ENCODE results near the gene ARHGEF17.

ARHGEF17 gene

DNA sequence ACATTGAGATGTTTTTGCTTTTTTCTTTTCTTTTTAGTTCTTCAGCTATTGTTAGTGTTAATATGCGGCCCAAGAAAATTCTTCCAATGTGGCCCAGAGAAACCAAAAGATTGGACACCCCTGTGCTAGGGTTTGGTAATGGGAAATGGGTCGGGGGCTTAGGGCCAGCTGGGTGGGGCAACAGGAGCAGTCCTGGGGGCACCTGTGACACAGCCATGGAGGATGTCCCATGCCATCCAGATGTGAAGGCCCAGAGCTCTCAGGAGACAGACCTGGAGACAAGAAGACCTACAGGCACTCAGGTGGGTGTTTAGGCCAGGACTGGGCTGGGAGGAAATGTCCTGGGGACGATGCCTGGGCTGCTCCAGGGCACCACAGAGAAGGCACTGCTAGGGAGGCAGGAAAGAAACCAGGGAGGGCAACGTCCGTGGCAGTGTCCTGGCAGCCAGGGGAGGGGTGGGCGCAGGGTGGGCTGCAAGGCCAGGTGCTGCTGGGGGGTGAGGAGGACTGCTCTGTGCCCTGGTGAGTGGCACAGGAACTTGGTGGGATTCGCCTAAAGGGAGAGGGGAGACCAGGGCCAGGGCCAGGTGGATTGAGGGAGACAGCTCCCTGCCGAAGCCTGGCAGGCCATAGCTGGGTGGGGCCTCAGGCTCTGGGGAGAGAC, 89.5 kb downstream of the ARHGEF17 start:
- DNase-seq: no peak

DNA sequence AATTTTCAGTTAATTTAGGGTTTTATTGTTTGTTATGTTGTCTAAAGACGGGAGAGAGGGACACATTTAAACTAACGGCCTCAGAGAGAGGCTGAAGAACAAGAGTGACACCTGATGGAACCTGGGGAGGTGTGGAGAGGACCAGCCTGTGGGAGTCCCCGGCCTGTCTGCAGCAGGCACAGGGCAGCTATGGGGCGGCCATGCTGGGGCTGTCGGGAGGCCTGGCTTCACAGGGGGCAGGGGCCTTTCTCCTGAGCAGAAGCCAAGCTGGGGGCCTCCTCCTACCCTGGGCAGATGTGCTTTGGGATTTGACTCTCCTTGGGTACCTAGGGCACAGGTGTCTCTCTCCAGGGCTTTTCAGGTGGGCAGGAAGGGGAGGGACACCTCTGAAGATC, 90.1 kb downstream of the ARHGEF17 start:
- peak; percentile 15 for DNase-seq

DNA sequence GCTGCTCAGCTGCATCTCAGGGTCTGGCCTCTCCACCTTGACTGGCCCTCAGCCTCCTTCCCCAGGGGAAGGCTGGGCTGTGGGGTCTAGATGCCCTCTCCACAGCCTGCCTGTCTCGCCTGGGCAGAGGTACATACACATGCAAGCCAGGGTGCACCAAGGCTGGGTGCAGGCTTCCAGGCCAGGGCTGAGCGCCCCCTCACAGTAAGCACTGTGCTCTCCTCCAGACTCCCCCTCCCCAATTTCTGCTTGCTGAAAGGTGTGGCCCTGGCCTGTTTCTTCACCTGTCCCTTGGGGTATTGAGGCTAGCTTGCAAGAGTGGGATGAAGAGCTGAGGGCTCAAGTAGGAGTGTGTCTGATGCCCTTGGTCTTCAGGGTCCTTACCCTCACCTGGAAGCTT, 90.6 kb downstream of the ARHGEF17 start:
- no peak for DNase-seq

DNA sequence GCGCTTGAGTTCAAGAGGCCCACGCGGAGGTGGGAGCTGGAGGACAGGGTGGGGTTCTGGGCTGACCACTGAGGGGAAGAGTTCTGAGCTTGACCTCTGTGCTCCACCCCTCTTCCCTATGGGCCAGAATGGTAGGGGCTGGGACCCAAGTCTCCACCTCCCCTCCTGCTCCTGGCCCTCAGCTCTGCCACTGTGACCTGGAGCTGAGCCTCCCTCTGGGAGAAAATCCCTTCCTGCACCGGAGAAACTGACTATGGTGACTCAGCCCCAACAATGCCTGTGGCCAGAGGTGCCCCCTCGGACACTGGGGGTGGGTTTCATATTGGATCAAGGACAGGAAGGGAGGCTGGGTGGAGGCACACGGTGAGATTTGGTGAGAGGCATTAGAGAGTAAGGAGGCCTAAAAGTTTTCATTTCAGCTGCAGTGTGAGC, 91.1 kb downstream of the ARHGEF17 start:
- no peak for DNase-seq

DNA sequence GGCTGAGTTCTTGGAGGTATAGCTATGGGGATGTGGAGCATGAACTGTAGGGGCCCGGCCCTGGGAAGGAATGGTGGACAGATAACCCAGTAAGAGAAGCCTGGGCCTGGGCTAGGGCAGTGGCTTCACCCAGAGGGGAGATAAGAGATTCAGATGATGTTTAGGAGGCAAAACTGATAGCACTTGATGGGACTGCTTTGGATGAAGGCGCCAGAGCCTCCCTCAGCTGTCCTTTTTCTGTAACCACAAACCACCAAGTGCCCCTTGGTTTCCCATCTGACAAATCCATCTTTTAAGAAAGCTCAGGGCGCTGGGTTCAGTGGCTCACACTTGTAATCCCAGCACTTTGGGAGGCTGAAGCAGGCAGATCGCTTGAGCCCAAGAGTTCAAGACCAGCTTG, 91.6 kb downstream of the ARHGEF17 start:
- no peak for DNase-seq

DNA sequence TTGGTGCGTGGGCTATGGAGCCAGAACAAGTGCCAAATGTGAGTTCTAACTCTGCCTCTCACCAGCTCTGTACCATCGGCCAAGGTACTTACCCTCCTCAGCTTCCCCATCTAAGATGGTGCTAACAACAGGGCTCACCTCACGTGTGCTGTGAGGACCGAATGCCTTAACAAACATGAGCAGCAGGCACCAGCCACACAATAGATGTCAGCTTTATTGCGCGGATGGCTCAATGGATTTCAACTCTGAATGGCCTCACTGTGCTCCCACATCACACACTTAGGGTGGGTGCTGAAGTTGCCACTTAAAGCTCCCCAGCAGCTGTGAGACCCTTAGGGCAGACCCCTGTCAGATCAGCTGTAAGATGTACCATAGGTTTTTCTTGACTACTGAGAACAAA, 92.2 kb downstream of the ARHGEF17 start:
- no peak for DNase-seq

DNA sequence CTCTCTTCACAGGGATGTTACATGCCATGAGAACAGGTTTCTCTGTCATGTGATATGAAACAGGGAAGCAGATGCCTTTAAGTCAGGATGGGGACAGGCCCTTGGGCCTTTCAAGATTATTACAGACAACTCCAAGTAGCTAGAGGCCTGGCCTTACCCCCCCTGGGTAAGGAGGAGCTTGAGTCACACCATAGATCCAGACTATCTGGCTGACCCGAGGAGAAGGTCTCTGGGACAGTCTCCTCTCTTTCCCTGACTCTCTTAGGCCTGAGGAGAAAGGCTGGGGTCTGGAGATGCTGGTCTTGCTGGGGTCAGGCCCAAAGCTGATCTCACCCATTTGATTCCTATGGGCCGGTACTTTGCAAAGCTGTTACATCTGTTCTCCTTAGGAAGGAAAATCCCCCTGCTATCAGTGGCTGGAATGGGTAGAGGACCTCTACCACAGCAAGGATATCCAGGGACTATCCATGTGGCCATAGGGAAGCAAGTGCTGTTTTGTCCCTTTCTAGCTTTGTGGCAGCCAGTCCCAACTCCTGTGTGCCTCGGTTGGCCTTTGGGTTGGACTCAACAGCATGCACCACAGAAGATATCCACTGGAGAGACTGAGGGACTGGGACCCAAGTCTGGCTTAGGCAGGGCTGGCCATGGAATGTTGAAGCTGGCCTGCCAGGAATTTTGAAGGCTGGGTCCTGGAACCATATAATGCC, 93.3 kb downstream of the ARHGEF17 start:
- DNase-seq: no peak

DNA sequence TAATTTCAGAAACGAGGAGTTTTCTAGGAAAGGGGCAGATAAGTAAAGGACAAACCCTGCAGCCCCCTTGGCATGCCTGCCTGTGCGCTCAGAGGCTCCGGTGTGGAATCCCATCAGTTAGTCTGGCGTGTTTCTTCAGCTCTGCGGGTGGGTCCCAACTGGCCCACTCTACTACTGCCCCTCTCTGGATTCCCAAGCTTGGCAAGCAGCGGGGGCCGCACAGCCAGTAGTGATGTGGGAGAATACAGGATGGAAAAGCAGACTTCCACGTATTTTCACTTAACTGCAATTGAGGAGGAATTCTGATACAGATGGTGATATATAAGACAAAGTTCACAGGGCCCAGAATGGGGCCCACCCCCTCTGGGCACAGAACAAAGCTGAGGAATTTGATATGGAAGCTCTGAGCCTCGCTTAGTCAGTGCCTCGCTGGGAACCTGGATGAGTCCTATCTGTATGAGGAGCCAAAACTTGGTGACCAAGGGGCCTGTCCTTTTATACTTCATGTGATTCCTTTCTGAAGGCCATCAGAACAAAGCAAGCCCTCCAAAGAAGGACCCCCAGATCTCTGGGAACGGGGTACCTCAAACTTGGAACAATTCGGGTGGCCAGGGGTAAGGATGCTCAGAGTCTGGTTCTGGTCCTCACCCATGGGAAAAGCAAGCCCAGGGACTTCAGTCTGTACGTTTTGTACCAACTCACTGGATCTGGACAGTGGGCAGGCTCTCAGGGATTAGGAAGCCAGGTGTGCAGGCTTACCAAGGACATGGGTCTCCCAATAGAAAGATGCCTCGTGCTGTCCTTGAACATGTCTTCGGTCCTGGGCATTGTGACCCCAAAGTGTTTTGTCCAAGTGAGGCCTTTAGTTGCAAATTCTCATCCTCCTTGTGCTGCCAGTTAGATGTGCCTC, 94.1 kb downstream of the ARHGEF17 start:
- no peak for DNase-seq

DNA sequence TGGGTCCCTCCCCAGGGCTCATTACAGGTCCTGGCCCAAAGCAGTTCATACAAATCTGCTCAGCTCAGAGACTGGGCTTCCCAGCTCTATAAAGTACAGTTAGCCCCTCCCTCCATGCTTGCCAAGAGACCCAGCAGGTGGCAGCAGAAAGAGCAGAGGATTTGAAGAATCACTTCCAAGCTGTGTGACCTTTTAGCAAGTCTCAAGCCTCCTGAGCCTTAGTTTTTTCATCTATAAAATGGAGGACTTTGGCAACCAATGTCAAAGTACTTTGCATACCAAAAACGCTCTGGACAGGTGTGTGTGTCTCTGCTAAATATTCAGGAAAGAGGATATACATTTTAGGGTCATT, 94.7 kb downstream of the ARHGEF17 start:
- DNase-seq: no peak

DNA sequence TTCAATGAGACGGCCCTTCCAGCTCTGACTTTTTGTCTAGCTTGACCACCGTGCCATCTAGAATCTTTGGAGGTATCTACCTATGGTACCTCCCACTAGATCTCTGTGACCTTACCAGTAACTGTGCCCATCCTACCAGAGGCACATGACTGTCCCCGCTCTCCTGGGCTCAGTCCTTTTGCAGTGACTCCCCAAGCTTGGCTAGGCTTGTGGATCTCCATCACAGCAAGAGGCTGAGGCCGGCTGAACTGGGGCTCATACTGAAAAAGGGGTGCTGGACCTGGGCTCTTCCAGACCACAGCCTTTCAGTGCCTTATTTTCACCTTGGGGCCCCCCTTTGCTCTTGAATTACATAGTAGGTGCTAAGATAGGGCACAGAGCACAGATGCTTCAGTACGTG, 95.5 kb downstream of the ARHGEF17 start:
- DNase-seq: no peak

DNA sequence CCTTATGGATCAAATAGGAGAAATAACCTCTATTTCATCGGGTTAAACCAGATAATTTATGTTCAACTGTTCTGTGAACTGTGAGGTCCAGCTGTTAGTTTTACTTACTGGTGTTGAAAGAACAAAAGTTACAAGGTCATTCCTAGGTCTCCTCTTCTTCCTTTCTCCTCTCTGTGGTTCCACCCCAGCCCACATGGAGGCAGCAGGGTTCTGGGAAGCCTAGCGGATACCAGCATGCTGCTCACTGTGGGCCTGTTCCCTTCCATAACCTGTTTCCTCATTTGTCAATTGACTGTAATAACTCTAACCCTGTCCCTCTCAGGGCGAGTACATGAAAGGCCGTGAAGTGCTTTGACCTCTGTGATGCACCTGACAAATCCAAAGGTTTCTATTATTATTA, 96.0 kb downstream of the ARHGEF17 start:
- DNase-seq: no peak

DNA sequence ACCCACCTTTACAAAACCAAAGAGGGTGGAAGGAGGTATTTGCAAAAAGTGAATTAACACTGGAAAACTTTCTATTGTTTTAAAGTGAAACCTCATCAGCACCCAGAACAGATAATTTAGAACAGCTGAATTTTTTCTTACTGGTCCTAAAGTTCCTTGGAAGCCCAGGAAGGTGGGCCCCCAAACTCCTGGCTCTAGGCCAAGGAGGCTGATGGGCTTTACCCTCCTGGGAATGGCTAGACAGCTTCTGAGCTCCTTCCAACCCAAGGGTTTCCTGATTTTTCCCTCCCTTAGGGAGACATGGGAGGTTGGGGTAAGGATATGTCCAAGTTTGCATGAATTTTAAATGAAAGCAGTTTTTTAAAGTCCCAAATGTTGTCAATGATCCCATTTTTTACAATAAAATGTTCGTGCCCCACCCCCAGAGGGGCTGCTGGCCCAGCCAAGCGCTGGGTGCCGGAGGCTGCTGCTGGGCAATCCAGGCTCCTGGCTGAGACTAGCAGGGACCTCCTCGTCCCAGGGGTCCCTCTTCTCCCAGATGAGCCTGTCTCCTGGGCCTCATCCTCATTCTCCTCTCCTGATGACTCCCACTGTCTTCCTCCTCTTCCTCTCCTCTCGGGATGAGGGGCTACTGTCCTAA, 96.5 kb downstream of the ARHGEF17 start:
- DNase-seq: no peak

DNA sequence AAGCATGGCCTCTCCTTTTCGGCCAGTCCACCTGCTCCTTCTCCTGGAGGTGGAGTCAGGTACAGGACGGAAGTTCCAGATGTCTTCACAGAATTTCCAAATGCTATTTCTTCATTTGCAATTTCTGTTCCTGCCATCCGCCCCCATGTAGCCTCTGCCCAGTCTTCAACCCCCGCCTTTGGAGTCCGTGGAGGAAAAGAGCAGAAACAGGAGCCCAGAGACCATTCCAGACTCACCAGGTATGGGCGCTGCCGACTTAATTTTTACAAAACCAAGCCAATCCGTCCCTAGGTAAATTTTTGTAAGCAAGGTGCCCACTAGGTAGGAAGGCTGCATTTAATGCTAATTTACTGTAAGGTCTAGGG, 97.1 kb downstream of the ARHGEF17 start:
- no peak for DNase-seq

DNA sequence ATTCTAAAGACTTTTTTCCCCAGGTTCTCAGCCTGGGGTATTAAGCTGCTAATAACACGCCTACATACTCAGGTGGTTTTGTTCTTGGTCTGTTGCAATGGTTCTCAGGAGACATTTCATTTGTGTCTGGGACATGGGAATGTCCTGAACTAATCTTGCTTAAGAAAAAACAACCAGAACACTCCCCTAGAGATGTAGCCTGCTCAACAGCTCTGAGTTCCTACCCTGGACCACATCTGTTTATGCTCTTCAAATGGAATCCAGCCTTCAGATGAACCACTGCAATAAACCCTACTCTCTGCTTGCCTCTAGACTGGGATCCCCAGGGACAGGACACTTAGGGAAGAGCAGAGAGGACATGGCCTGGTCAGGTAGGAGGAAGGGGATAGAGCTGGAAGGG, 98.1 kb downstream of the ARHGEF17 start:
- DNase-seq: no peak

DNA sequence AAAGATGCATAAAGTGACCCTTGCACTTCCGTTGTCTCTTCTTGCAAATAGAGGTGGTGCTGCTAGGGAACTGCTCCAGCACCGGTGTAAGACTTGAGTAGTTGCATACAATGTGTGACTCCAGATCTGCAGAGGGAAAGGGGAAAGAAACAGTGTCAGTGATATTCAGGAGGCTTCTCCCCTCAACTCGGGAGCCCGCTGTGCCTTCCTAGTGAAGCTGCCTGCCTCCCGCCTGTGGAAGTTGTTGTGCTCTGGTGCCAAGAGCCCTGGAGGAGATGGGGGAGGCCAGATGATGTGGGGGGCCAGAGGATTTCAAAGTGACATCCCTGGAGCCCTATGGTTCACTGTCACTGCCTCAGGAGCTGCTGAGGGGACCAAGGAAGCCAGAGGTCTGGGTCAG, 98.5 kb downstream of the ARHGEF17 start:
- DNase-seq: no peak

DNA sequence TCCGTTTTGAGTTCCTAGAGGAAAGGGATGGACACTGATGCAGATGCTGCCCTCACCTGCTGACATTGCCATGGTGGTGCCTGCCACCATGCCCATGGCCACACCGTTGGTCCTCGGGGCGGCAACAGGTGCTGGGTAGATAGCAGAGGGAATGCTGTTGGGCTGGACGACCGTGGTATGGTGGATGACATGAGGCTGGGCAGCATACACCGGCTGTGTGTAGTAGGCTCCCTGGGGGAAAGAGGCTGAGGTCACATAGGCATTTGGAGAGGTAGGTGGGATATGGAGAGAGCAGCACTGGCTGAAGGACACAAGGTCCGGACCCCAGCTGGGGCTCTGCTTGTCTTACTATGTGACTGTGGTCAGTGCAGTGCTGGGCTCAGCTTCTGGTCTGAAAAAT, 101.4 kb downstream of the ARHGEF17 start:
- no peak for DNase-seq

DNA sequence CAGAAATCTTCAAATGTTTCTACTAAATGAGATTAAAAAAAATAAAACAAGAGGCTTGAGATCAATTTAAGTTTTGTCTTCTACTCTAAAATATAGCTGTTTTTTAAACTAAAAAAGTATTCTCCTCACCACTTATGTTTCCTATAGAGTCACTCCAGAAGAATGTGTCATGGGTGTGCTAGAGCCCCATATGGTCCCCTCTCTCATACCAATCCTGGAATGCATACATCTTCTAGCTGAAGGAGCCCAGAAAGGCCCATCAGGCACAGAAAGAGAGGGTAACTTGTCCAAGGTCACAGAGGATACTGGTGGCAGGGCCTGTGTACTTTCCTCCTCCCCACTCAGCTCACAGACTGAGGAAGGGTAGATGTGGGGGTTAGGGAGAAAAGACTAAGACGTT, 102.6 kb downstream of the ARHGEF17 start:
- no peak for DNase-seq

DNA sequence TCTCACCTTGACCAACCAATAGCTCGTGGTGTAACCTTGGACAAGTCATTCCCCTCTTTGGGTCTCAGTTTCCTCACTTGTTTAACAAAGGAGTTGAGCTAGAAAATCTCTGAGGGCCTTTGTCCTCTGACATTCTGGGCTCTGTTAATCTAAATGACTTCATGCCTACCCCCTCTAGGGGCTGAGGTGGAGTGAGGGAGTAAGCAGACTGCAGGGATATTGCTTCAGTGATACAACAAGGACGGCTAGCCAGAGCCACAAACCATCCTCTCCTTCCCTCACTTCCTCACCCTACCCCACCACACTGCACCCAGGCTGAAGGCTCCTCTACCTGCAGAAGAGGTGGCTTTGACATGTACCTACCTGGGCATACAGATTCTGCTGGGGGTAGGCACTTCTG, 103.0 kb downstream of the ARHGEF17 start:
- DNase-seq: no peak

DNA sequence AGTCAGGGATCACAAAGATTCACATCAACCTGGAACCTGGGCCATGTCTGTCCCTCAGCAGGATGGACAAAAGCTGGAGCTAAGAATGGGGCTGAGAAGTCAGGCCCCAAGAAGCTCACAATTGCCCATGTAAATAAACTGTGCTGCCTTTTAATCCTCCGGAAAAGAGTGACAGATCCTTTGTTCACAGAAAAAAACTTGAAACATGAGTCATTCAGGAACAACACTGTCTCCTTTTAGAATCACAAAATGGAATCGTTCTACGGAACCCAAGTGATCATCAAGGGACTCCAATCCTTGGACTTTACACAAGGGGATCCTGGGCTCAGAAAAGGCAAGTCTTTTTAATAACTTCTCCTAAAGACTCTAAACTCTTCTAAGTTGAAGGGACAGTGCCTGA, 104.2 kb downstream of the ARHGEF17 start:
- no peak for DNase-seq

DNA sequence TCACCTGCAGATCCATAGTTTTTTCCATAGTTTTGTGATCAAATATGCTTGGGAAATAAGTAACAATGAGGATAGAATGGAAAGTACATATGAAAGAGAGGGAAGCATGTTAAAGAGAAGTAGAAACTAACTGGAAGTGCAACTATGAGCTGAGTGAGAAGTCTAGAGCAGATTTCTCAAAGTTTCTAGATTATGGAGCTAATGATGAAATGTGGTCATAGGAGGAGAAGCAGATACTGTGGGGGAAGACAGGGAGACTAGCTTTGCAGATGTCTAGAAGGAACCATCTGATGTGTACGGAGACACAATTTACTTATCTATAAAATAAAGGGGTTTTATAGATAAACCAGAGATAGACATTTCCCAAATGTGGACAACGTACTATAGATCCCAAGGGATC, 105.2 kb downstream of the ARHGEF17 start:
- no peak for DNase-seq

DNA sequence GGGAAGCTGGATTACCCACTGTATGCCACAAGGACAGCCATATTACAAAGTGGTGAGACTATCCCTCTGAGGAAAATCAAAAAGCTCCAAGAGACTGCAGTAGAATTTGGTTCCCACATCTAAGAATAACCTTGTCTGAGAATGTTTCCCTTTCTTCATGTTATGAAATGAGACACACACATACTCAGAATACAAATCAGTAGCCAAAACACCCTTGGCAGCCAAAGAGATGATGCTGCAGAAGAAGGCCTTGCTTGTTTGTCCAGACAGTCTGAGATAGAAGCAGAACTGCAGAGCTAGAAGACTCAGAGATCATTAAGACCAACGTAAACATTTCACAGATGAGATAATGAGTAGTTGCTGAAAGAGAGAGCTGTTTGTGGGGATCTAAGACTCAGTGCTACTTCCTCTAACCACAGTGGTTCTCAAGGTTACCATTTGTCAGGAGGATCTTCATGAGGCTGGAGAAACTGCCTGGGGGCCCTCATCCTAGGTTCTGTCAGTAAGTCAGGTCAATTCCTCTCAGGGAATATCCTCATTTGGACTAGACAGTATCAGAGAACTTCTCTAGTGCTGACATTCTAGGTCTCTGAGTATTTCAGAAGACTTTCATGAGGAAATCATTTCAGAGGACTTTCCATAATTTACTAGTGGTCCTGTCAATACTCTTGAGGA, 107.0 kb downstream of the ARHGEF17 start:
- DNase-seq: no peak

DNA sequence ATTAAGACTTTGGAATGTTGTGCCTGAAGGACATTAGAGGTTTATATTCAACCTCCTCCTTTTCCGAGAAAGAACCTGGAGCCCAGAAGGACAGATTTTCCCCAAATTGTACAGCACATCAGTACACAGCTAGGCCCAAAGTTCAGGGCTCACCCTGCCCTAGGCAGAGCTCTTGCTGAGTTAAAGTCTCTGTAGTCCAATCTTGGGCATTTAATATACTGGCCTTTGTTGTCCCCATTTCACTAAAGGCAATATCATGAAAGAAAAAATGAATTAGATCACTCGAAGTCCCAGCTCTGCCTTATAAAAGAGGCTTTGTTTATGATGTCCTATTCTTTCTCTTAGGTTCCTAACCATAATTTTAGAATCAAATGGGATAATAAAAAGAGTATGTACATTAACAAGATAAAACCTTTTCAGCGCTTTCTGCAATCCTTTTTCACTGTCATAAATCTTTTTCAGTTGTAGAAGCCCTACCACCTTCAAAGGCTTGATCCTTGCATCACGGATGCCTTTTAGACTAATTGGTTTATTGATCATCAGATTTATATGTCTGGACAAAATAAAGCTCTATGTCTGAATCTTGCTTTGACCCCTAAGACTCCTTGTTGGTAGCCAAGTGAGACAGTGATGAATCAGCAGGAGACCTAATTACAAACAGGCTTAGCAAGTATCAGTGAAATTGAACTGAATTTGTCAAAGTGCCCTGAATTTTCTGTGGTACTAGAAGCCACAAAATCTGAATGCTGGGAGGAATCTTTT, 108.0 kb downstream of the ARHGEF17 start:
- DNase-seq: no peak

All from COR-L47 (cell line).